Colonic mucosa (tissue), 4 donors: ENCODE results near the gene ATM. TPM values are rescaled to one million over a fixed set of nuclear protein-coding genes. Genes with fewer than 3 reads are reported as not detected.
A peak's percentile ranks its signal among the peaks of the same experiment; 100 is the strongest.

Source experiments
- DNase-seq: peaks from one replicate; pipeline ENCODE4 v3.0.0-alpha.2; 2020
- H3K27ac ChIP-seq: fragments of 200-600 bp; one replicate; pipeline ENCODE4 v1.8.0; 2021
- H3K27me3 ChIP-seq: fragments of 200-600 bp; one replicate; pipeline ENCODE4 v1.8.0; 2021
- H3K36me3 ChIP-seq: fragments of 200-600 bp; one replicate; pipeline ENCODE4 v1.8.0; 2021
- H3K4me1 ChIP-seq: fragments of 200-600 bp; one replicate; pipeline ENCODE4 v1.8.0; 2021; ENCODE audit warnings: mild to moderate bottlenecking
- H3K4me3 ChIP-seq: fragments of 200-600 bp; one replicate; pipeline ENCODE4 v1.8.0; 2021
- H3K9ac ChIP-seq, 2 donors: one replicate each; pipeline ENCODE4 v1.7.0; 2013; ENCODE audit warnings: control low read depth in 2 of 2, low read depth in 2 of 2, low read length in 2 of 2
- H3K9me3 ChIP-seq: fragments of 200-600 bp; one replicate; pipeline ENCODE4 v1.8.0; 2021
- CTCF ChIP-seq: fragments of 200-600 bp; IDR thresholded peaks from one replicate; pipeline ENCODE4 v1.8.0; 2022; ENCODE audit warnings: antibody characterized with exemption, mild to moderate bottlenecking
- intact Hi-C: fragments of 100-400 bp; cut with DNase I; formaldehyde crosslinking; loops from one replicate; pipeline ENCODE4 v1.14.1; 2022
- total RNA-seq, 2 donors: library from RNA; stranded (reverse); fragmentation: NEBNext Ultra II Directional in 1 of 2; extraction: Animal tissue kit (Norgen Biotek cat#: 25700) in 1 of 2; gene quantifications; one replicate each; pipeline ENCODE4 v1.2.1, GENCODE V29; 2021
- donor health status: healthy.
- donor health status: DM: no; HTN: no; CAD: no.
- donor health status: DM: no; HTN: no; CAD: no.

Gene ATM
- total RNA-seq, 2 donors from 2014 or later, result 28.3 to 30.1 TPM

- Histone ChIP-seq H3K27ac (peak overlapping the region; percentile 34), H3K4me1 (no peaks in the 10 kb centered on the region), H3K9ac (no peak overlapping the region), H3K9me3 (no peaks in the 10 kb centered on the region), H3K4me3 (no peak overlapping the region), H3K36me3 (no peaks in the 10 kb centered on the region), H3K27me3 (no peaks in the 10 kb centered on the region)
- TF ChIP-seq CTCF, result no peak
- intact Hi-C loops, result loop anchor here (10.0 kb wide), 1 partner anchor 211 kb away; no protein-coding TSS in a partner anchor
- DNase-seq, result no peak
These were observed 3.2 kb downstream of the ATM start for GRCh38 chr11:108226036-108226435.

GRCh38 chr11:108228251-108228650 is 5.4 kb downstream of the ATM start:
- no peaks in the 10 kb centered on the region for H3K27me3 ChIP-seq
- H3K9me3 ChIP-seq, result no peaks in the 10 kb centered on the region
- no peak overlapping the region for H3K4me3 ChIP-seq
- DNase-seq, result no peak
- H3K36me3 ChIP-seq, result no peaks in the 10 kb centered on the region
- intact Hi-C loops, result loop anchor here (10.0 kb wide), 1 partner anchor 213 kb away; no protein-coding TSS in a partner anchor
- H3K27ac ChIP-seq, result no peak overlapping the region
- no peaks in the 10 kb centered on the region for H3K4me1 ChIP-seq
- H3K9ac ChIP-seq, result no peak overlapping the region
- TF ChIP-seq CTCF, result no peak

GRCh38 chr11:108233277-108233945 is 10.5 kb downstream of the ATM start:
- H3K27me3 ChIP-seq, result no peaks in the 10 kb centered on the region
- no peaks in the 10 kb centered on the region for H3K4me1 ChIP-seq
- no peak overlapping the region for H3K27ac ChIP-seq
- no peaks in the 10 kb centered on the region for H3K36me3 ChIP-seq
- H3K9ac ChIP-seq, result no peak overlapping the region
- no peak for DNase-seq
- TF ChIP-seq CTCF, result no peak
- H3K4me3 ChIP-seq, result no peak overlapping the region
- intact Hi-C loops, result no loop called here
- no peaks in the 10 kb centered on the region for H3K9me3 ChIP-seq

GRCh38 chr11:108235192-108235591 is 12.3 kb downstream of the ATM start:
- Histone ChIP-seq H3K4me1 (no peaks in the 10 kb centered on the region), H3K27ac (no peak overlapping the region), H3K9ac (no peak overlapping the region), H3K4me3 (no peak overlapping the region), H3K27me3 (no peaks in the 10 kb centered on the region), H3K9me3 (no peaks in the 10 kb centered on the region), H3K36me3 (no peaks in the 10 kb centered on the region)
- DNase-seq, result no peak
- intact Hi-C loops, result no loop called here
- TF ChIP-seq CTCF, result no peak

- Histone ChIP-seq H3K27ac (no peak overlapping the region), H3K9me3 (no peaks in the 10 kb centered on the region), H3K27me3 (no peaks in the 10 kb centered on the region), H3K9ac (no peak overlapping the region), H3K4me3 (no peak overlapping the region), H3K36me3 (no peaks in the 10 kb centered on the region), H3K4me1 (no peaks in the 10 kb centered on the region)
- no peak for DNase-seq
- intact Hi-C loops, result no loop called here
- TF ChIP-seq CTCF, result no peak
These were observed 12.8 kb downstream of the ATM start for GRCh38 chr11:108235633-108236032.
